GM12878 (cell line): ENCODE results near the gene EIF4E2. TPM values are rescaled to one million over a fixed set of nuclear protein-coding genes. Genes with fewer than 3 reads are reported as not detected.
A peak's percentile ranks its signal among the peaks of the same experiment; 100 is the strongest.

Experiments used
- CHD1 ChIP-seq: IDR thresholded peaks from 2 replicates; pipeline ENCODE4 v1.6.1; 2012; ENCODE audit warnings: low read depth, low read length, improper control_type of control experiment
- E2F4 ChIP-seq: IDR thresholded peaks from 2 replicates; pipeline ENCODE4 v1.6.1; 2012; ENCODE audit warnings: low read depth, low read length, improper control_type of control experiment
- EED ChIP-seq: sonication (generic); IDR thresholded peaks from 2 replicates; pipeline ENCODE4 v1.6.1; 2016; ENCODE audit warnings: antibody characterized with exemption, low read depth
- EGR1 ChIP-seq, 2 experiments: IDR thresholded peaks; 1 replicate in 1 of 2; 2 replicates in 1 of 2; pipeline ENCODE4 v1.6.1; 2011 to 2012; ENCODE audit warnings: low read depth in 2 of 2, low read length in 2 of 2, borderline replicate concordance in 1 of 2, mild to moderate bottlenecking in 1 of 2, moderate library complexity in 1 of 2
- ESRRA ChIP-seq: IDR thresholded peaks from 2 replicates; pipeline ENCODE4 v1.6.1; 2012; ENCODE audit warnings: mild to moderate bottlenecking, low read length, improper control_type of control experiment
- GATAD2B ChIP-seq: fragments of 450-650 bp; conservative IDR thresholded peaks from 2 replicates; pipeline ENCODE4 v1.6.1; 2017; ENCODE audit warnings: low read depth, mild to moderate bottlenecking, moderate library complexity
- HDGF ChIP-seq: fragments of 450-650 bp; IDR thresholded peaks from 2 replicates; pipeline ENCODE4 v1.6.1; 2016; ENCODE audit warnings: antibody characterized with exemption
- IRF3 ChIP-seq: fragments of 450-650 bp; IDR thresholded peaks from 2 replicates; pipeline ENCODE4 v1.6.1; 2014; ENCODE audit warnings: mild to moderate bottlenecking
- KLF5 ChIP-seq: fragments of 450-650 bp; IDR thresholded peaks from 2 replicates; pipeline ENCODE4 v1.6.1; 2014; ENCODE audit warnings: mild to moderate bottlenecking; ENCODE audit not compliant: partially characterized antibody
- MEF2A ChIP-seq: IDR thresholded peaks from 2 replicates; pipeline ENCODE4 v1.6.1; 2011; ENCODE audit warnings: low read depth, mild to moderate bottlenecking, low read length, moderate library complexity; ENCODE audit not compliant: insufficient read depth
- MTA3 ChIP-seq: IDR thresholded peaks from 2 replicates; pipeline ENCODE4 v1.6.1; 2012; ENCODE audit warnings: low read length, inconsistent platforms, borderline replicate concordance
- NR2C2 ChIP-seq: IDR thresholded peaks from 2 replicates; pipeline ENCODE4 v1.6.1; 2011; ENCODE audit warnings: borderline replicate concordance, low read depth; ENCODE audit not compliant: control insufficient read depth, insufficient read length
- PRDM15 ChIP-seq: fragments of 450-650 bp; formaldehyde crosslinking; IDR thresholded peaks from 2 replicates; pipeline ENCODE4 v1.4.0; 2020; ENCODE audit warnings: mild to moderate bottlenecking, moderate library complexity
- RELA ChIP-seq: fragments of 450-650 bp; IDR thresholded peaks from 2 replicates; pipeline ENCODE4 v1.8.0; 2014; ENCODE audit warnings: borderline replicate concordance; ENCODE audit not compliant: partially characterized antibody
- SMARCA5 ChIP-seq: fragments of 450-650 bp; IDR thresholded peaks from 2 replicates; pipeline ENCODE4 v1.6.1; 2017; ENCODE audit warnings: mild to moderate bottlenecking
- SUZ12 ChIP-seq: fragments of 200-600 bp; sonication (generic); IDR thresholded peaks from one replicate; pipeline ENCODE4 v1.6.1; 2018; ENCODE audit warnings: antibody characterized with exemption, mild to moderate bottlenecking; ENCODE audit not compliant: unreplicated experiment
- TCF7 ChIP-seq: IDR thresholded peaks from 2 replicates; pipeline ENCODE4 v1.6.1; 2014; ENCODE audit warnings: antibody characterized with exemption, borderline replicate concordance
- polyA plus RNA-seq, 11 experiments: library from polyadenylated mRNA; depleted of rRNA in 4 of 11; unstranded in 6 of 11; stranded (reverse) in 5 of 11; fragments of >200 nt; fragmentation: Nextera tagmentation in 4 of 11; fragmentation: Illumina TruSeq in 1 of 11; extraction: Ambion mirVana in 4 of 11; extraction: Trizol in 1 of 11; gene quantifications; 1 replicate in 1 of 11; 2 replicates in 10 of 11; pipeline versions ENCODE4 v1.2.1 to v1.2.3, GENCODE V29; 2011 to 2016; ENCODE audit warnings: inconsistent platforms in 2 of 11, missing spikeins in 2 of 11, low read depth in 1 of 11
- total RNA-seq, 4 experiments: library from RNA; depleted of rRNA in 3 of 4; stranded (reverse); fragments of >200 nt in 3 of 4; fragmentation: Illumina TruSeq in 1 of 4; extraction: Trizol in 1 of 4; gene quantifications; 2 replicates each; pipeline versions ENCODE4 v1.2.1 to v1.2.3, GENCODE V29; 2013 to 2021
- TF ChIP-seq, protein P1 (sequence below): fragments of 450-650 bp; IDR thresholded peaks from 2 replicates; pipeline ENCODE4 v1.6.1; 2017; ENCODE audit warnings: mild to moderate bottlenecking, low read depth, inconsistent platforms; ENCODE audit not compliant: poor library complexity, severe bottlenecking
- TF ChIP-seq, protein P2 (sequence below): fragments of 450-650 bp; IDR thresholded peaks from 2 replicates; pipeline ENCODE4 v1.6.1; 2017; ENCODE audit warnings: low read depth, mild to moderate bottlenecking, moderate library complexity

EIF4E2 gene
- total and polyA plus RNA-seq, 10 of the 15 experiments (the other 5 are each of a cell fraction or from before 2014, with no cell fraction given): 56.1 to 158 (median 110) TPM

DNA sequence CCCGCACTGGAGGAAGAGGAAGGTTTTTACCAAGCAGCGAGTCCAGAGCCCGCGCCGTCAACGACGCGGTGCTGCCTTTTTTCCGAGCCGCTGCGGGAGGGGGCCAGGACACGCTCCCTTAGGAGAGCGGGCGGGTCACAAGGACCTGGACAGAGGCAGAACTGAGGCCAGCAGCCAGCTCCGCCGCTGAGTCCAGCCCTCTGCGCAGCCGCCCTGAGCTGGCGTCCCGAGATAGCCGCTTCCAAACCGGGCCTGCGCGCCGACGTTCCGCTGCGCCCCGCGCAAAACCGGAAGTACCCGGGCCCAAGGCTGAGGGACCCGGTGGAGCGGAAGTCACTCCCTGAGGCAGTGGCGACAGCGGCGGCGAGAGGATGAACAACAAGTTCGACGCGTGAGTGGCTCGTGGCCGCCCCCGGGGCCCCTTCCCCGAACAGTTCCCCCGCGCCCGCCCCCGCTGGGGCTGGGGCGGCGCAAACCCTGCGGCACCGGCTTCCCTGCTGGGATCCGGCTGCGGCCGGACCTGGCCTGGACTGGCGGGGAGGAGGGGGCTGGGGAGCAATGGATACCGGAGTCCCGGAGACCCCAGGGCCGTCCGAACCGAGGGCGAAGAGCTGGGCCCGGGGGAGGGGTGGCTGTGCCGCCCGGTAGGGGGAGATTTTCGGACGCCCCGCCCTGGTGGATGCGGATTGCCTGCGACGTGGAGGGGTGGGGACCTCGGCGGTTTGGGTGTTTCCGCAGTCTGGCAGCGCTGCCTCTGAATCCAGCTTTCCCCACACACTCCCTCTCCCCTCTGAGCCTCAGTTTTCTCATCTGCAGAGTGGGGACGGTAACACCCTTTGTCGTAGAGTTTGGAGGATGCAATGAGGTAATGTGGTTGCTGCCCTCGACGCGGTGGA is at the start of gene EIF4E2, which contains the start of gene TIGD1 (continued):
- peak; percentile 86 for TF ChIP-seq SMARCA5
- no peak for TF ChIP-seq E2F4
- 0 out of 2 replicates have a peak, but pooled peaks have one; percentile 50 for TF ChIP-seq MEF2A
- no peak for TF ChIP-seq CHD1
- peak; percentile 69; the same call in 1 of the 2 replicates for TF ChIP-seq HDGF
- TF ChIP-seq ESRRA: no peak
- peak; percentile 59 for TF ChIP-seq KLF5
- peak; percentile 84 to 92 for TF ChIP-seq EGR1 (IDR thresholded peaks at IDR 0.05; ENCODE audit: borderline replicate concordance in 1 of 2, low read depth in 2 of 2, low read length in 2 of 2)
- peak; percentile 91 for TF ChIP-seq GATAD2B
- TF ChIP-seq SUZ12: no peak
- TF ChIP-seq, protein P1, sequence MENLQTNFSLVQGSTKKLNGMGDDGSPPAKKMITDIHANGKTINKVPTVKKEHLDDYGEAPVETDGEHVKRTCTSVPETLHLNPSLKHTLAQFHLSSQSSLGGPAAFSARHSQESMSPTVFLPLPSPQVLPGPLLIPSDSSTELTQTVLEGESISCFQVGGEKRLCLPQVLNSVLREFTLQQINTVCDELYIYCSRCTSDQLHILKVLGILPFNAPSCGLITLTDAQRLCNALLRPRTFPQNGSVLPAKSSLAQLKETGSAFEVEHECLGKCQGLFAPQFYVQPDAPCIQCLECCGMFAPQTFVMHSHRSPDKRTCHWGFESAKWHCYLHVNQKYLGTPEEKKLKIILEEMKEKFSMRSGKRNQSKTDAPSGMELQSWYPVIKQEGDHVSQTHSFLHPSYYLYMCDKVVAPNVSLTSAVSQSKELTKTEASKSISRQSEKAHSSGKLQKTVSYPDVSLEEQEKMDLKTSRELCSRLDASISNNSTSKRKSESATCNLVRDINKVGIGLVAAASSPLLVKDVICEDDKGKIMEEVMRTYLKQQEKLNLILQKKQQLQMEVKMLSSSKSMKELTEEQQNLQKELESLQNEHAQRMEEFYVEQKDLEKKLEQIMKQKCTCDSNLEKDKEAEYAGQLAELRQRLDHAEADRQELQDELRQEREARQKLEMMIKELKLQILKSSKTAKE: no peak
- TF ChIP-seq IRF3: no peak
- no peak for TF ChIP-seq MTA3
- TF ChIP-seq, protein P2, sequence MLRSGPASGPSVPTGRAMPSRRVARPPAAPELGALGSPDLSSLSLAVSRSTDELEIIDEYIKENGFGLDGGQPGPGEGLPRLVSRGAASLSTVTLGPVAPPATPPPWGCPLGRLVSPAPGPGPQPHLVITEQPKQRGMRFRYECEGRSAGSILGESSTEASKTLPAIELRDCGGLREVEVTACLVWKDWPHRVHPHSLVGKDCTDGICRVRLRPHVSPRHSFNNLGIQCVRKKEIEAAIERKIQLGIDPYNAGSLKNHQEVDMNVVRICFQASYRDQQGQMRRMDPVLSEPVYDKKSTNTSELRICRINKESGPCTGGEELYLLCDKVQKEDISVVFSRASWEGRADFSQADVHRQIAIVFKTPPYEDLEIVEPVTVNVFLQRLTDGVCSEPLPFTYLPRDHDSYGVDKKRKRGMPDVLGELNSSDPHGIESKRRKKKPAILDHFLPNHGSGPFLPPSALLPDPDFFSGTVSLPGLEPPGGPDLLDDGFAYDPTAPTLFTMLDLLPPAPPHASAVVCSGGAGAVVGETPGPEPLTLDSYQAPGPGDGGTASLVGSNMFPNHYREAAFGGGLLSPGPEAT: peak; percentile 36; the same call in 1 of the 2 replicates
- no peak for TF ChIP-seq NR2C2
- TF ChIP-seq PRDM15 (CRISPR knock-in tag): no peak
- TF ChIP-seq EED: peak; percentile 9; the same call in 1 of the 2 replicates
- no peak for TF ChIP-seq TCF7
- TF ChIP-seq RELA: peak; percentile 28
